OCI-LY3 (cell line): ENCODE results near the gene COL20A1.

ENCODE experiments used
- H2AFZ ChIP-seq: fragments of 200-600, 300-600 bp; shearing (Covaris generic); 2 replicates; pipeline ENCODE4 v1.6.0; 2014; ENCODE audit warnings: antibody characterized with exemption, low read depth, low read length
- H3K27ac ChIP-seq: fragments of 200-600, 300-600 bp; sonication (generic); 2 replicates; pipeline ENCODE4 v1.5.1; 2014; ENCODE audit warnings: mild to moderate bottlenecking, low read length, moderate library complexity, mixed read lengths
- H3K27me3 ChIP-seq: fragments of 200-600, 300-600 bp; sonication (generic); 2 replicates; pipeline ENCODE4 v1.6.1; 2014; ENCODE audit warnings: low read depth, low read length, mixed read lengths
- H3K36me3 ChIP-seq: fragments of 200-600, 300-600 bp; sonication (generic); replicated peaks from 2 replicates; pipeline ENCODE3; 2014; ENCODE audit warnings: low read depth, low read length, mixed read lengths
- H3K4me1 ChIP-seq: fragments of 300-600, 200-600 bp; sonication (generic); 2 replicates; pipeline ENCODE4 v1.6.1; 2014; ENCODE audit warnings: low read length, mixed read lengths
- H3K4me2 ChIP-seq: fragments of 200-600, 300-600 bp; sonication (generic); 2 replicates; pipeline ENCODE4 v1.6.1; 2014; ENCODE audit warnings: low read length, mixed read lengths
- H3K4me3 ChIP-seq: fragments of 300-600, 200-600 bp; sonication (generic); 2 replicates; pipeline ENCODE4 v1.5.1; 2014; ENCODE audit warnings: antibody characterized with exemption, mild to moderate bottlenecking, low read length, moderate library complexity
- H3K79me2 ChIP-seq: fragments of 300-600, 200-600 bp; shearing (Covaris generic); 2 replicates; pipeline ENCODE4 v1.6.1; 2014; ENCODE audit warnings: mild to moderate bottlenecking, low read length, mixed read lengths
- H3K9ac ChIP-seq: fragments of 300-600, 200-600 bp; shearing (Covaris generic); 2 replicates; pipeline ENCODE4 v1.6.0; 2014; ENCODE audit warnings: mild to moderate bottlenecking, low read length, moderate library complexity
- H3K9me3 ChIP-seq: fragments of 200-600, 300-600 bp; shearing (Covaris generic); 2 replicates; pipeline ENCODE4 v1.6.1; 2014; ENCODE audit warnings: low read length, mixed read lengths; ENCODE audit not compliant: insufficient read depth
- H4K20me1 ChIP-seq: fragments of 200-600, 300-600 bp; sonication (generic); 2 replicates; pipeline ENCODE4 v1.6.1; 2016; ENCODE audit warnings: low read length, mixed read lengths; ENCODE audit not compliant: insufficient read depth
- EZH2phosphoT487 ChIP-seq: fragments of 200-600 bp; shearing (Covaris generic); IDR thresholded peaks from 2 replicates; pipeline ENCODE4 v1.6.1; 2018; ENCODE audit warnings: antibody characterized with exemption, mixed run types, low read depth
- TF ChIP-seq, protein P1 (sequence below): fragments of 200-600, 300-600 bp; sonication (generic); IDR thresholded peaks from 2 replicates; pipeline ENCODE4 v1.5.1; 2014; ENCODE audit warnings: antibody characterized with exemption, low read length, low read depth

The COL20A1 gene

DNA sequence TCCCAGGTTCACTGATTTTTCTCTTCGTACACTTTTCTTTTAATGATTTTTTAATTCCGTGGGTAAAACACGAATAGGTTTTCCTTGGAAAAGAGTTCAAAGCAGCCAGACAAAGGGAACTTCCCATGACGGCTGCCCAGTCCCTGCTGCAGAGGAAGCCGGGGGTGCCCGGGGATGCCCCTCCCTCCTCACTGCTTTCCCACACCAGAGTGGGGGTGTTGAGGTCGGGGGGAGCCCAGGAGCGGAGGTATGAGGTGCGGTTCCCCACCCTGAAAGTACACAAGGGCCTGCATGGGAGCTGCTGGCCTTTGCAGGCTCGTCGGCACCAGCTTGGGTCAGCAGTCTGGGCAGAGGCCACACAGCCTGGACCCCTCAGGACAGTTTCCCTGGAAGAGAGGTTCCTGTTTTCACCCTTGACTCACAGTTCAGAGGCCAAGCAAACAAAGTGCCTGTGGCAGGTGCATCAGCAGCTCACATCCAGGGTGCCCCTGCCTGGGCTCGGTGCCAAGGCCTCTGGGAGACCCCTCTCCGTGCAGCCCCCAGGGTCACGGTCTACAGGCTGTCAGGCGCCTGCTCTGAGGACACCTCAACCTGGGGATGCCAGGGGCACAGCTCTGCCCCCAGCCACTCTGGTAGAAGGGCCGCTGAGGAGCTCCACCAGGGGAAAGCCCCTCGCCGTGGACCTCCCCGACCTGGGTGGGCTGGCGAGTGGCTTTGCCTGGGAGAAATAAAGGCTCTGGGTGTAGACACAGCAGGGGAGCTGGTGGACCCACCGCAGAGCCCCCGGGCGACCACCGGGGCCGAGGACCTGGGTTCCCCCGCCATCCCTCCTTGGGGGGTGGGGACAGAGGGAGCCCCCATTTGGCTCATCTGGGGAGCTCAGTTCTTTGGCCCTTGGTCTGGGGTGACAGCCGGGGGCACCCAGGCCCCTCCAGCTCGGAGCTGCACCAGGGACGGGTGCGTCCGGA, 83.6 kb downstream of the COL20A1 start:
- Histone ChIP-seq H2AFZ (no peak overlapping the region), H3K27ac (no peak overlapping the region), H4K20me1 (no peaks in the 10 kb centered on the region), H3K4me1 (no peaks in the 10 kb centered on the region), H3K27me3 (peaks cover 3% of the 10 kb centered on the region; the same call in 1 of the 2 replicates), H3K9ac (no peak overlapping the region), H3K79me2 (no peaks in the 10 kb centered on the region), H3K36me3 (no peaks in the 10 kb centered on the region), H3K4me3 (no peak overlapping the region), H3K4me2 (no peak overlapping the region), H3K9me3 (no peaks in the 10 kb centered on the region)
- TF ChIP-seq, protein P1, sequence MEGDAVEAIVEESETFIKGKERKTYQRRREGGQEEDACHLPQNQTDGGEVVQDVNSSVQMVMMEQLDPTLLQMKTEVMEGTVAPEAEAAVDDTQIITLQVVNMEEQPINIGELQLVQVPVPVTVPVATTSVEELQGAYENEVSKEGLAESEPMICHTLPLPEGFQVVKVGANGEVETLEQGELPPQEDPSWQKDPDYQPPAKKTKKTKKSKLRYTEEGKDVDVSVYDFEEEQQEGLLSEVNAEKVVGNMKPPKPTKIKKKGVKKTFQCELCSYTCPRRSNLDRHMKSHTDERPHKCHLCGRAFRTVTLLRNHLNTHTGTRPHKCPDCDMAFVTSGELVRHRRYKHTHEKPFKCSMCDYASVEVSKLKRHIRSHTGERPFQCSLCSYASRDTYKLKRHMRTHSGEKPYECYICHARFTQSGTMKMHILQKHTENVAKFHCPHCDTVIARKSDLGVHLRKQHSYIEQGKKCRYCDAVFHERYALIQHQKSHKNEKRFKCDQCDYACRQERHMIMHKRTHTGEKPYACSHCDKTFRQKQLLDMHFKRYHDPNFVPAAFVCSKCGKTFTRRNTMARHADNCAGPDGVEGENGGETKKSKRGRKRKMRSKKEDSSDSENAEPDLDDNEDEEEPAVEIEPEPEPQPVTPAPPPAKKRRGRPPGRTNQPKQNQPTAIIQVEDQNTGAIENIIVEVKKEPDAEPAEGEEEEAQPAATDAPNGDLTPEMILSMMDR = no peak
- TF ChIP-seq EZH2phosphoT487 = no peak

- H3K9ac ChIP-seq = no peak overlapping the region
- no peaks in the 10 kb centered on the region for H3K79me2 ChIP-seq
- peaks cover 3% of the 10 kb centered on the region; the same call in 1 of the 2 replicates for H3K27me3 ChIP-seq
- H3K9me3 ChIP-seq = no peaks in the 10 kb centered on the region
- no peaks in the 10 kb centered on the region for H3K36me3 ChIP-seq
- TF ChIP-seq, protein P1 = no peak
- TF ChIP-seq EZH2phosphoT487 = no peak
- no peaks in the 10 kb centered on the region for H4K20me1 ChIP-seq
- H3K4me1 ChIP-seq = no peaks in the 10 kb centered on the region
- H2AFZ ChIP-seq = no peak overlapping the region
- H3K27ac ChIP-seq = no peak overlapping the region
- no peak overlapping the region for H3K4me2 ChIP-seq
- H3K4me3 ChIP-seq = no peak overlapping the region
Observed at GRCh38 chr20:63377256-63377941, 84.4 kb downstream of the COL20A1 start.

DNA sequence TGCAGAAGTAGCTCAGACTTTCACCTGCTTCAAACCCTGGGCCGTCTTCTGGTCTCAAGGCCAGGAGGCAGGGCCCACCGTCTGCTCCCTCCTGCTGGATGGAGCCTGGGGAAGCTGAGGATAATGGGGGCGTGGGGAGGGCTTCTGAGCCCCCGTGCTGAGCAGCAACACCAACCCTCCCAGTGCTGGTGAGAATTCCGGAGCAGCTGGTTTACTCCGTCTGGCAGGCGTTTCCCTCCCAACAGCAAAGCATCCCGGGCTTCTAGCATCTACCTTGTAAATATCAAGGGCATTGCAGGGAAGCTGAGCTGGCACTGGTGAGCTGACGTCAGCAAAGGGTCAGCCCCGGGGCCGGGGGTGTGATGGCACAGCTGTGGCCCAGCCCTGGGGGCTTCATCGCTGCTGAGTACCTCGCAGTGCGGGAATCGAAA, 85.0 kb downstream of the COL20A1 start:
- Histone ChIP-seq H3K9me3 (no peaks in the 10 kb centered on the region), H3K79me2 (no peaks in the 10 kb centered on the region), H3K4me1 (no peaks in the 10 kb centered on the region), H2AFZ (no peak overlapping the region), H4K20me1 (no peaks in the 10 kb centered on the region), H3K9ac (no peak overlapping the region), H3K27me3 (peaks cover 2% of the 10 kb centered on the region; the same call in 1 of the 2 replicates), H3K36me3 (no peaks in the 10 kb centered on the region), H3K27ac (no peak overlapping the region), H3K4me2 (no peak overlapping the region), H3K4me3 (no peak overlapping the region)
- TF ChIP-seq EZH2phosphoT487 = no peak
- TF ChIP-seq, protein P1 = no peak

- Histone ChIP-seq H3K79me2 (no peaks in the 10 kb centered on the region), H2AFZ (no peak overlapping the region), H3K4me2 (no peak overlapping the region), H3K27me3 (no peaks in the 10 kb centered on the region), H3K9me3 (no peaks in the 10 kb centered on the region), H4K20me1 (no peaks in the 10 kb centered on the region), H3K27ac (no peak overlapping the region), H3K36me3 (no peaks in the 10 kb centered on the region), H3K4me1 (no peaks in the 10 kb centered on the region), H3K4me3 (no peak overlapping the region), H3K9ac (no peak overlapping the region)
- no peak for TF ChIP-seq EZH2phosphoT487
- TF ChIP-seq, protein P1 = no peak
Observed at GRCh38 chr20:63378626-63379025, 85.6 kb downstream of the COL20A1 start.
